GM12892 (cell line): Measurements from ENCODE around the gene ATP9A.

Source experiments
- POLR2A ChIP-seq: IDR thresholded peaks from 2 replicates; pipeline ENCODE4 v1.6.1; 2011; ENCODE audit warnings: low read depth, low read length, control low read depth
- POLR2AphosphoS5 ChIP-seq: IDR thresholded peaks from 2 replicates; pipeline ENCODE4 v1.6.1; 2011; ENCODE audit warnings: low read depth, low read length, control low read depth

GRCh38 chr20:51668947-51669346 lies 99.2 kb downstream of the ATP9A start:
- TF ChIP-seq POLR2AphosphoS5 = no peak
- TF ChIP-seq POLR2A = no peak
